Common myeloid progenitor, CD34-positive (primary cell): ENCODE data around the gene PLXNB1.

Source experiments
- CTCF ChIA-PET: fragments of 350-600 bp; sonication (Branson Sonifier 250); formaldehyde crosslinking; loops from one replicate; lab custom pipeline; 2021; ENCODE audit warnings: antibody characterized with exemption; lab: Charles Lee
- POLR2A ChIA-PET: fragments of 350-600 bp; sonication (Branson Sonifier 250); formaldehyde crosslinking; loops from one replicate; lab custom pipeline; 2021; ENCODE audit warnings: antibody characterized with exemption; lab: Charles Lee
- DNase-seq, 3 donors: peaks; one replicate each; pipeline versions ENCODE4 v3.0.0 to v3.0.0-alpha.2; 2013
- H3K27ac ChIP-seq, 2 experiments: 1 replicate in 1 of 2; 2 replicates in 1 of 2; pipeline ENCODE4 v1.7.0; 2013; ENCODE audit warnings: inconsistent platforms in 2 of 2, low read length in 2 of 2, mild to moderate bottlenecking in 2 of 2, low read depth in 1 of 2, moderate library complexity in 1 of 2; ENCODE audit not compliant: severe bottlenecking in 2 of 2, insufficient read depth in 1 of 2, poor library complexity in 1 of 2
- H3K27me3 ChIP-seq, 5 experiments: replicated peaks in 2 of 5; 1 replicate in 3 of 5; 2 replicates in 2 of 5; pipeline versions ENCODE4 v1.6.1 to v1.7.0; 2013; ENCODE audit warnings: low read length in 4 of 5, mild to moderate bottlenecking in 2 of 5, moderate library complexity in 2 of 5, inconsistent platforms in 1 of 5; ENCODE audit not compliant: insufficient read depth in 5 of 5, control insufficient read depth in 4 of 5
- H3K36me3 ChIP-seq, 4 experiments: 1 replicate in 2 of 4; 2 replicates in 2 of 4; pipeline versions ENCODE4 v1.6.1 to v1.7.0; 2013; ENCODE audit warnings: low read length in 3 of 4, control low read depth in 1 of 4, mild to moderate bottlenecking in 1 of 4; ENCODE audit not compliant: control insufficient read depth in 4 of 4, insufficient read depth in 4 of 4
- H3K4me1 ChIP-seq, 4 experiments: 1 replicate in 3 of 4; 2 replicates in 1 of 4; pipeline versions ENCODE4 v1.6.1 to v1.7.1; 2013; ENCODE audit warnings: low read length in 3 of 4, mild to moderate bottlenecking in 3 of 4, control low read depth in 1 of 4, inconsistent platforms in 1 of 4, moderate library complexity in 1 of 4; ENCODE audit not compliant: control insufficient read depth in 4 of 4, insufficient read depth in 4 of 4; ENCODE audit errors: control extremely low read depth in 1 of 4
- H3K4me3 ChIP-seq, 7 experiments: 1 replicate in 4 of 7; 2 replicates in 3 of 7; pipeline versions ENCODE4 v1.5.1 to v1.7.0; 2013; ENCODE audit warnings: mild to moderate bottlenecking in 7 of 7, low read length in 6 of 7, moderate library complexity in 6 of 7, inconsistent platforms in 2 of 7, low read depth in 2 of 7, control low read depth in 1 of 7; ENCODE audit not compliant: insufficient read depth in 4 of 7, control insufficient read depth in 1 of 7; ENCODE audit errors: extremely low read depth in 1 of 7
- H3K9me3 ChIP-seq, 5 experiments: 1 replicate in 4 of 5; 2 replicates in 1 of 5; pipeline versions ENCODE4 v1.6.1 to v1.7.1; 2013; ENCODE audit warnings: low read length in 4 of 5, mild to moderate bottlenecking in 2 of 5, inconsistent platforms in 1 of 5, low read depth in 1 of 5, moderate library complexity in 1 of 5; ENCODE audit not compliant: control insufficient read depth in 4 of 5, insufficient read depth in 2 of 5; ENCODE audit errors: control extremely low read depth in 1 of 5
- WGBS: methylation state at CpG from one replicate; pipeline ENCODE4 v1.1.5; 2013; ENCODE audit not compliant: insufficient coverage; 5-methylcytosine and 5-hydroxymethylcytosine counted together

The PLXNB1 gene

GRCh38 chr3:48425281-48425812 lies 4.5 kb downstream of the PLXNB1 start:
- Histone ChIP-seq H3K9me3 (no peaks in the 10 kb centered on the region), H3K4me1 (peaks cover 0 to 13% (median 11%) of the 10 kb centered on the region in 4 experiments), H3K27me3 (peaks cover 0 to 9% (median 3%) of the 10 kb centered on the region in 5 experiments), H3K36me3 (no peaks in the 10 kb centered on the region), H3K27ac (no peak overlapping the region), H3K4me3 (no peak overlapping the region)
- POLR2A ChIA-PET, result no interaction called here
- 94% methylated on average over 10 of the region's 13 CpGs for WGBS
- no peak for DNase-seq
- CTCF ChIA-PET, result interaction anchor here (0.9 to 4.0 kb wide), 2 partner anchors 9 to 11 kb away, joined by 3 to 22 read pairs; no protein-coding TSS in a partner anchor

- no peaks in the 10 kb centered on the region for H3K36me3 ChIP-seq
Observed at GRCh38 chr3:48423883-48424695, 5.8 kb downstream of the PLXNB1 start.

GRCh38 chr3:48423241-48423882 lies 6.5 kb downstream of the PLXNB1 start:
- WGBS, result 94% methylated on average over 16 of the region's 25 CpGs
- no peak overlapping the region for H3K27ac ChIP-seq
- ChIA-PET POLR2A (no interaction called here), CTCF (interaction anchor here (0.7 to 4.0 kb wide), 4 partner anchors 9 to 23 kb away, joined by 4 to 22 read pairs (median 4); no protein-coding TSS in a partner anchor)
- H3K36me3 ChIP-seq, result no peaks in the 10 kb centered on the region
- H3K4me1 ChIP-seq, result peaks cover 0 to 2% (median under 1%) of the 10 kb centered on the region in 4 experiments
- H3K4me3 ChIP-seq, result no peak overlapping the region
- H3K27me3 ChIP-seq, result peaks cover 0 to 5% (median 0%) of the 10 kb centered on the region in 5 experiments
- no peak for DNase-seq
- no peaks in the 10 kb centered on the region for H3K9me3 ChIP-seq

More at GRCh38 chr3:48423883-48424695, 5.8 kb downstream of the PLXNB1 start:
- H3K9me3 ChIP-seq, result no peaks in the 10 kb centered on the region
- ChIA-PET POLR2A (no interaction called here), CTCF (interaction anchor here (1.2 to 4.0 kb wide), 3 partner anchors 8 to 23 kb away, joined by 4 to 22 read pairs (median 5); no protein-coding TSS in a partner anchor)
- peak in 2 of 3 donors; percentile 6 to 13 for DNase-seq
- H3K4me3 ChIP-seq, result no peak overlapping the region
- WGBS, result 86% methylated on average over 18 of the region's 27 CpGs
- H3K27ac ChIP-seq, result no peak overlapping the region
- peaks cover 0 to 7% (median 3%) of the 10 kb centered on the region in 5 experiments for H3K27me3 ChIP-seq
- peaks cover 0 to 5% (median 4%) of the 10 kb centered on the region in 4 experiments for H3K4me1 ChIP-seq

GRCh38 chr3:48422681-48423080 lies 7.2 kb downstream of the PLXNB1 start:
- no peak overlapping the region for H3K27ac ChIP-seq
- H3K36me3 ChIP-seq, result no peaks in the 10 kb centered on the region
- no peak for DNase-seq
- H3K9me3 ChIP-seq, result no peaks in the 10 kb centered on the region
- CTCF ChIA-PET, result interaction anchor here (0.6 to 1.2 kb wide), 5 partner anchors 11 to 32 kb away, joined by 3 to 4 read pairs (median 3); no protein-coding TSS in a partner anchor
- H3K4me1 ChIP-seq, result no peaks in the 10 kb centered on the region
- POLR2A ChIA-PET, result no interaction called here
- no peak overlapping the region for H3K4me3 ChIP-seq
- WGBS, result 98% methylated on average over 8 of the region's 8 CpGs
- no peaks in the 10 kb centered on the region for H3K27me3 ChIP-seq

GRCh38 chr3:48422272-48422671 lies 7.6 kb downstream of the PLXNB1 start:
- no peaks in the 10 kb centered on the region for H3K36me3 ChIP-seq
- ChIA-PET CTCF (interaction anchor here (0.6 to 1.2 kb wide), 4 partner anchors 10 to 32 kb away, joined by 3 to 4 read pairs (median 3); no protein-coding TSS in a partner anchor), POLR2A (no interaction called here)
- no peaks in the 10 kb centered on the region for H3K27me3 ChIP-seq
- no peak overlapping the region for H3K27ac ChIP-seq
- no peaks in the 10 kb centered on the region for H3K9me3 ChIP-seq
- DNase-seq, result no peak
- 100% methylated on average over 1 of the region's 3 CpGs for WGBS
- no peak overlapping the region for H3K4me3 ChIP-seq
- no peaks in the 10 kb centered on the region for H3K4me1 ChIP-seq

- no peaks in the 10 kb centered on the region for H3K27me3 ChIP-seq
- ChIA-PET CTCF (no interaction called here), POLR2A (no interaction called here)
- H3K36me3 ChIP-seq, result peaks cover 0 to 3% (median 0%) of the 10 kb centered on the region in 4 experiments
- DNase-seq, result no peak
- no peaks in the 10 kb centered on the region for H3K4me1 ChIP-seq
- no peak overlapping the region for H3K4me3 ChIP-seq
- no peaks in the 10 kb centered on the region for H3K9me3 ChIP-seq
- H3K27ac ChIP-seq, result no peak overlapping the region
- 94% methylated on average over 10 of the region's 14 CpGs for WGBS
Observed at GRCh38 chr3:48420561-48420960, 9.3 kb downstream of the PLXNB1 start.
